ENCODE measurements around the gene MYCN.

GRCh38 chr2:15893689-15894480 is 46.5 kb upstream of the MYCN start:
- TF ChIP-seq POLR2AphosphoS5 (IDR thresholded peaks at IDR 0.05) = no peak
- TF ChIP-seq CTCF (IDR thresholded peaks at IDR 0.05) = no peak
- TF ChIP-seq POLR2A (IDR thresholded peaks at IDR 0.05) = no peak
- no peak for TF ChIP-seq EP300 (IDR thresholded peaks at IDR 0.05)
